ENCODE results near the gene G3BP1. TPM values are rescaled to one million over a fixed set of nuclear protein-coding genes. Genes with fewer than 3 reads are reported as not detected.

G3BP1 gene
- total and polyA plus RNA-seq, 9 of the 15 experiments (the other 6 are each of a cell fraction or from before 2014, with no cell fraction given) = 54.7 to 264 (median 105) TPM

GRCh38 chr5:151771259-151772028 lies at the start of gene G3BP1 (continued):
- TF ChIP-seq YY1 (IDR thresholded peaks at IDR 0.05; ENCODE audit: borderline replicate concordance in 1 of 3, control insufficient read depth in 1 of 3, extremely low read depth in 1 of 3, insufficient read depth in 3 of 3, insufficient read length in 1 of 3, insufficient replicate concordance in 2 of 3, low read depth in 1 of 3, low read length in 2 of 3) (peak in 2 of 3 experiments; percentile 78 to 85), COPS2 (conservative IDR thresholded peaks at IDR 0.05) (no peak), UBTF (IDR thresholded peaks at IDR 0.05; ENCODE audit: borderline replicate concordance in 1 of 2, low read depth in 2 of 2, low read length in 2 of 2) (peak in 1 of 2 experiments; percentile 48; a peak in 1 of 4 replicates), POLR2B (IDR thresholded peaks at IDR 0.05; ENCODE audit: low read depth, partially characterized antibody) (peak; percentile 94), CTCF (IDR thresholded peaks at IDR 0.05 in 2 of 3, conservative IDR thresholded peaks at IDR 0.05 in 1 of 3; ENCODE audit: insufficient read depth in 2 of 3, low read depth in 1 of 3, low read length in 3 of 3) (peak; percentile 78 to 91 (median 82)), CREM (IDR thresholded peaks at IDR 0.05; ENCODE audit: low read depth) (peak; percentile 89), EGR1 (conservative IDR thresholded peaks at IDR 0.05) (no peak; the same call in 1 of the 2 replicates)
- TF ChIP-seq, protein P1, sequence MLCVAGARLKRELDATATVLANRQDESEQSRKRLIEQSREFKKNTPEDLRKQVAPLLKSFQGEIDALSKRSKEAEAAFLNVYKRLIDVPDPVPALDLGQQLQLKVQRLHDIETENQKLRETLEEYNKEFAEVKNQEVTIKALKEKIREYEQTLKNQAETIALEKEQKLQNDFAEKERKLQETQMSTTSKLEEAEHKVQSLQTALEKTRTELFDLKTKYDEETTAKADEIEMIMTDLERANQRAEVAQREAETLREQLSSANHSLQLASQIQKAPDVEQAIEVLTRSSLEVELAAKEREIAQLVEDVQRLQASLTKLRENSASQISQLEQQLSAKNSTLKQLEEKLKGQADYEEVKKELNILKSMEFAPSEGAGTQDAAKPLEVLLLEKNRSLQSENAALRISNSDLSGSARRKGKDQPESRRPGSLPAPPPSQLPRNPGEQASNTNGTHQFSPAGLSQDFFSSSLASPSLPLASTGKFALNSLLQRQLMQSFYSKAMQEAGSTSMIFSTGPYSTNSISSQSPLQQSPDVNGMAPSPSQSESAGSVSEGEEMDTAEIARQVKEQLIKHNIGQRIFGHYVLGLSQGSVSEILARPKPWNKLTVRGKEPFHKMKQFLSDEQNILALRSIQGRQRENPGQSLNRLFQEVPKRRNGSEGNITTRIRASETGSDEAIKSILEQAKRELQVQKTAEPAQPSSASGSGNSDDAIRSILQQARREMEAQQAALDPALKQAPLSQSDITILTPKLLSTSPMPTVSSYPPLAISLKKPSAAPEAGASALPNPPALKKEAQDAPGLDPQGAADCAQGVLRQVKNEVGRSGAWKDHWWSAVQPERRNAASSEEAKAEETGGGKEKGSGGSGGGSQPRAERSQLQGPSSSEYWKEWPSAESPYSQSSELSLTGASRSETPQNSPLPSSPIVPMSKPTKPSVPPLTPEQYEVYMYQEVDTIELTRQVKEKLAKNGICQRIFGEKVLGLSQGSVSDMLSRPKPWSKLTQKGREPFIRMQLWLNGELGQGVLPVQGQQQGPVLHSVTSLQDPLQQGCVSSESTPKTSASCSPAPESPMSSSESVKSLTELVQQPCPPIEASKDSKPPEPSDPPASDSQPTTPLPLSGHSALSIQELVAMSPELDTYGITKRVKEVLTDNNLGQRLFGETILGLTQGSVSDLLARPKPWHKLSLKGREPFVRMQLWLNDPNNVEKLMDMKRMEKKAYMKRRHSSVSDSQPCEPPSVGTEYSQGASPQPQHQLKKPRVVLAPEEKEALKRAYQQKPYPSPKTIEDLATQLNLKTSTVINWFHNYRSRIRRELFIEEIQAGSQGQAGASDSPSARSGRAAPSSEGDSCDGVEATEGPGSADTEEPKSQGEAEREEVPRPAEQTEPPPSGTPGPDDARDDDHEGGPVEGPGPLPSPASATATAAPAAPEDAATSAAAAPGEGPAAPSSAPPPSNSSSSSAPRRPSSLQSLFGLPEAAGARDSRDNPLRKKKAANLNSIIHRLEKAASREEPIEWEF (CRISPR knock-in tag; IDR thresholded peaks at IDR 0.05) = no peak
- TF ChIP-seq, protein P2, sequence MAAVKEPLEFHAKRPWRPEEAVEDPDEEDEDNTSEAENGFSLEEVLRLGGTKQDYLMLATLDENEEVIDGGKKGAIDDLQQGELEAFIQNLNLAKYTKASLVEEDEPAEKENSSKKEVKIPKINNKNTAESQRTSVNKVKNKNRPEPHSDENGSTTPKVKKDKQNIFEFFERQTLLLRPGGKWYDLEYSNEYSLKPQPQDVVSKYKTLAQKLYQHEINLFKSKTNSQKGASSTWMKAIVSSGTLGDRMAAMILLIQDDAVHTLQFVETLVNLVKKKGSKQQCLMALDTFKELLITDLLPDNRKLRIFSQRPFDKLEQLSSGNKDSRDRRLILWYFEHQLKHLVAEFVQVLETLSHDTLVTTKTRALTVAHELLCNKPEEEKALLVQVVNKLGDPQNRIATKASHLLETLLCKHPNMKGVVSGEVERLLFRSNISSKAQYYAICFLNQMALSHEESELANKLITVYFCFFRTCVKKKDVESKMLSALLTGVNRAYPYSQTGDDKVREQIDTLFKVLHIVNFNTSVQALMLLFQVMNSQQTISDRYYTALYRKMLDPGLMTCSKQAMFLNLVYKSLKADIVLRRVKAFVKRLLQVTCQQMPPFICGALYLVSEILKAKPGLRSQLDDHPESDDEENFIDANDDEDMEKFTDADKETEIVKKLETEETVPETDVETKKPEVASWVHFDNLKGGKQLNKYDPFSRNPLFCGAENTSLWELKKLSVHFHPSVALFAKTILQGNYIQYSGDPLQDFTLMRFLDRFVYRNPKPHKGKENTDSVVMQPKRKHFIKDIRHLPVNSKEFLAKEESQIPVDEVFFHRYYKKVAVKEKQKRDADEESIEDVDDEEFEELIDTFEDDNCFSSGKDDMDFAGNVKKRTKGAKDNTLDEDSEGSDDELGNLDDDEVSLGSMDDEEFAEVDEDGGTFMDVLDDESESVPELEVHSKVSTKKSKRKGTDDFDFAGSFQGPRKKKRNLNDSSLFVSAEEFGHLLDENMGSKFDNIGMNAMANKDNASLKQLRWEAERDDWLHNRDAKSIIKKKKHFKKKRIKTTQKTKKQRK (IDR thresholded peaks at IDR 0.05; ENCODE audit: borderline replicate concordance, low read depth, low read length) = peak; percentile 94

Measured in K562 (cell line).